Breast epithelium (tissue), 4 donors: ENCODE results near the gene CPED1. TPM values are rescaled to one million over a fixed set of nuclear protein-coding genes. Genes with fewer than 3 reads are reported as not detected.

ENCODE experiments used
- DNase-seq, 2 donors: peaks; one replicate each; pipeline ENCODE4 v3.0.0-alpha.2; 2019; ENCODE audit warnings: low spot score in 2 of 2
- H3K27ac ChIP-seq, 2 donors: fragments of 200-600 bp; sonication (generic) in 1 of 2; one replicate each; pipeline ENCODE4 v1.5.1; 2016 to 2019; ENCODE audit warnings: mild to moderate bottlenecking in 1 of 2
- H3K27me3 ChIP-seq, 2 donors: fragments of 200-600 bp; sonication (generic) in 1 of 2; one replicate each; pipeline versions ENCODE4 v1.5.1 to v1.6.0; 2017 to 2019; ENCODE audit warnings: control low read depth in 1 of 2, mild to moderate bottlenecking in 1 of 2
- H3K36me3 ChIP-seq: fragments of 200-600 bp; one replicate; pipeline ENCODE4 v1.5.1; 2019
- H3K4me1 ChIP-seq, 2 donors: fragments of 200-600 bp; sonication (generic); one replicate each; pipeline ENCODE4 v1.5.1; 2016 to 2019; ENCODE audit warnings: control low read depth in 1 of 2
- H3K4me3 ChIP-seq, 3 donors: fragments of 200-600 bp; sonication (generic); 1 replicate in 2 of 3; 2 replicates in 1 of 3; pipeline ENCODE4 v1.5.1; 2016 to 2019; ENCODE audit warnings: mild to moderate bottlenecking in 3 of 3, moderate library complexity in 2 of 3
- H3K9me3 ChIP-seq, 2 donors: fragments of 200-600 bp; sonication (generic) in 1 of 2; one replicate each; pipeline ENCODE4 v1.5.1; 2016 to 2019; ENCODE audit warnings: control low read depth in 1 of 2
- POLR2A ChIP-seq: fragments of 450-650 bp; IDR thresholded peaks from one replicate; pipeline ENCODE4 v1.6.1; 2016; ENCODE audit warnings: antibody characterized with exemption, mild to moderate bottlenecking, moderate library complexity
- POLR2AphosphoS5 ChIP-seq, 3 donors: sonication (generic); formaldehyde crosslinking; IDR thresholded peaks; one replicate each; pipeline ENCODE4 v1.6.1; 2017; ENCODE audit warnings: antibody characterized with exemption in 3 of 3
- intact Hi-C: fragments of 100-400 bp; cut with DNase I; formaldehyde crosslinking; loops from one replicate; pipeline ENCODE4 v1.15.1; 2023; ENCODE audit warnings: low total_unique reads
- total RNA-seq, 3 donors: library from RNA; depleted of rRNA; stranded (reverse); fragments of >200 nt; gene quantifications; one replicate each; pipeline ENCODE4 v1.1.0, GENCODE V29; 2016
- TF ChIP-seq, protein P1 (sequence below), 3 donors: fragments of 450-650 bp; IDR thresholded peaks; one replicate each; pipeline ENCODE4 v1.5.1; 2016 to 2017; ENCODE audit warnings: antibody characterized with exemption in 3 of 3, mild to moderate bottlenecking in 3 of 3, moderate library complexity in 3 of 3

CPED1 gene
- total RNA-seq, 3 donors from 2014 or later, result 14.3 to 29.3 (median 15.4) TPM

DNA sequence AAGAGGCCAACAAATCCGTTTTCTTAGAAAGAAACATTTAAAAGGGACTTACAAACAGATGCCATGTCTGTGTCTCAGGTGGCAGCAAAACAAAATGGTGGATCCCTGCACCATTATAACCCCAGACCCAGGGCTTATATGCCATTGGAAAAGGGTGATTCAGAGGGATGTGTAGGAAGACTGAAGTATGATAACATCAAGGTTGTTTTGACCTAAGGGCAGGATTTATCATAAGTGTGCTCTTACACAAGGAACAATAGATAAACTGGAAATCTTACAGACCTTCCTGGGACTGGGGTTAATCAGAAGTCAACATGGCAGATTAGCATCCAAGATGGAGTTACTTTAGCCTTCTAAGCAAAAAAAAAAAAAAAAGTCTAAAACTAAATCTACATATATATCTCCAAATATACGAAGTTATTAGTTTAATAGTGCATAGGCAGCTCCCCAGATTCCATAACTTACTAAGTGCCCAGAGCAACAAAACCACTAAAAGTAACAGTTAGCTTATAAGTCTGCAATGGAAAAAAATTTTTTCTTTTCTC, 306.0 kb downstream of the CPED1 start:
- peaks cover under 1% of the 10 kb centered on the region for H3K36me3 ChIP-seq
- no peaks in the 10 kb centered on the region for H3K4me1 ChIP-seq
- DNase-seq, result no peak
- H3K27ac ChIP-seq, result no peak overlapping the region
- TF ChIP-seq POLR2A (no peak), POLR2AphosphoS5 (IDR thresholded peaks at IDR 0.05) (no peak)
- TF ChIP-seq, protein P1, sequence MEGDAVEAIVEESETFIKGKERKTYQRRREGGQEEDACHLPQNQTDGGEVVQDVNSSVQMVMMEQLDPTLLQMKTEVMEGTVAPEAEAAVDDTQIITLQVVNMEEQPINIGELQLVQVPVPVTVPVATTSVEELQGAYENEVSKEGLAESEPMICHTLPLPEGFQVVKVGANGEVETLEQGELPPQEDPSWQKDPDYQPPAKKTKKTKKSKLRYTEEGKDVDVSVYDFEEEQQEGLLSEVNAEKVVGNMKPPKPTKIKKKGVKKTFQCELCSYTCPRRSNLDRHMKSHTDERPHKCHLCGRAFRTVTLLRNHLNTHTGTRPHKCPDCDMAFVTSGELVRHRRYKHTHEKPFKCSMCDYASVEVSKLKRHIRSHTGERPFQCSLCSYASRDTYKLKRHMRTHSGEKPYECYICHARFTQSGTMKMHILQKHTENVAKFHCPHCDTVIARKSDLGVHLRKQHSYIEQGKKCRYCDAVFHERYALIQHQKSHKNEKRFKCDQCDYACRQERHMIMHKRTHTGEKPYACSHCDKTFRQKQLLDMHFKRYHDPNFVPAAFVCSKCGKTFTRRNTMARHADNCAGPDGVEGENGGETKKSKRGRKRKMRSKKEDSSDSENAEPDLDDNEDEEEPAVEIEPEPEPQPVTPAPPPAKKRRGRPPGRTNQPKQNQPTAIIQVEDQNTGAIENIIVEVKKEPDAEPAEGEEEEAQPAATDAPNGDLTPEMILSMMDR (IDR thresholded peaks at IDR 0.05), result no peak
- intact Hi-C loops, result no loop called here
- no peaks in the 10 kb centered on the region for H3K27me3 ChIP-seq
- H3K9me3 ChIP-seq, result no peaks in the 10 kb centered on the region
- no peak overlapping the region for H3K4me3 ChIP-seq

DNA sequence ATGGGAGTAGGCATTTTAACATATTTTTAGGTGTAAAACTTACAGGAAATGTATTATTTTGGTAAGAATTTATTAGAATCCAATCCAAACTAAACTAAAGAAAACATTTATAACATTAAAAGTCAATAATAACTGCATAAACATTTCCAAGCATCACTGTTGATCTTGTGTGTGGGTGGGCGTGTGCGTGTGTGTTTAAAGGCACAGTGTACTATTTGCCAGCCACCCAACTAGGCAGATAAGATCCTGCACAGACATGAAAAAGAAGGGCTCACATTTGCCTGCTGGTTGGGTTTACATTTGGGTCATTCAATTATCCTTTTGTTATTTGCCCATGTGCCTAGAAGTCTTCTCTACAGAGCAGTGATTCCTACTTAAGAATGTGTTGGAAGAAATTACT, 309.3 kb downstream of the CPED1 start:
- no peaks in the 10 kb centered on the region for H3K4me1 ChIP-seq
- no peaks in the 10 kb centered on the region for H3K36me3 ChIP-seq
- H3K27me3 ChIP-seq, result no peaks in the 10 kb centered on the region
- H3K9me3 ChIP-seq, result no peaks in the 10 kb centered on the region
- intact Hi-C loops, result no loop called here
- TF ChIP-seq, protein P1 (IDR thresholded peaks at IDR 0.05), result no peak
- TF ChIP-seq POLR2AphosphoS5 (IDR thresholded peaks at IDR 0.05), result no peak
- TF ChIP-seq POLR2A, result no peak
- DNase-seq, result no peak
- no peak overlapping the region for H3K27ac ChIP-seq
- H3K4me3 ChIP-seq, result no peak overlapping the region

DNA sequence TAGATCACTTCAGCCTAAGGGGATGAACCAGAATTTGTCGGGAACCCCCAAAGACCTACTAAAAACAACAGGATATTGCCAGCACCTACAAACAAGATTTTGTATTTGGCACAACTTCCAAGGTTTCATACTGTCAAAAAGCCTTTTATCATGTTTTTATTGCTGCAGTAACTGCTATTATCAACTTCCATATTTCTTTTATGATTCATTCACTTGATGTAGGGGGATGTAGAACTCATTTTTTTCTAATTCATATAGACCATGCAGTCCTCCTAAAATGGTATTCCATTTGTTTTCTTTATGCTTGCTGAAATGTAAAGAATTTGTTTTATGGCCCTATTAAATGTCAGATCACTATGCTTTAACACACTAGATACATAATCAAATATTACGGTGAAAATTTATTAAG, 310.3 kb downstream of the CPED1 start:
- Histone ChIP-seq H3K9me3 (no peaks in the 10 kb centered on the region), H3K27me3 (no peaks in the 10 kb centered on the region), H3K4me1 (no peaks in the 10 kb centered on the region), H3K4me3 (no peak overlapping the region), H3K36me3 (no peaks in the 10 kb centered on the region), H3K27ac (no peak overlapping the region)
- TF ChIP-seq POLR2AphosphoS5 (IDR thresholded peaks at IDR 0.05), result no peak
- TF ChIP-seq POLR2A, result no peak
- TF ChIP-seq, protein P1 (IDR thresholded peaks at IDR 0.05), result no peak
- intact Hi-C loops, result no loop called here
- DNase-seq, result no peak

DNA sequence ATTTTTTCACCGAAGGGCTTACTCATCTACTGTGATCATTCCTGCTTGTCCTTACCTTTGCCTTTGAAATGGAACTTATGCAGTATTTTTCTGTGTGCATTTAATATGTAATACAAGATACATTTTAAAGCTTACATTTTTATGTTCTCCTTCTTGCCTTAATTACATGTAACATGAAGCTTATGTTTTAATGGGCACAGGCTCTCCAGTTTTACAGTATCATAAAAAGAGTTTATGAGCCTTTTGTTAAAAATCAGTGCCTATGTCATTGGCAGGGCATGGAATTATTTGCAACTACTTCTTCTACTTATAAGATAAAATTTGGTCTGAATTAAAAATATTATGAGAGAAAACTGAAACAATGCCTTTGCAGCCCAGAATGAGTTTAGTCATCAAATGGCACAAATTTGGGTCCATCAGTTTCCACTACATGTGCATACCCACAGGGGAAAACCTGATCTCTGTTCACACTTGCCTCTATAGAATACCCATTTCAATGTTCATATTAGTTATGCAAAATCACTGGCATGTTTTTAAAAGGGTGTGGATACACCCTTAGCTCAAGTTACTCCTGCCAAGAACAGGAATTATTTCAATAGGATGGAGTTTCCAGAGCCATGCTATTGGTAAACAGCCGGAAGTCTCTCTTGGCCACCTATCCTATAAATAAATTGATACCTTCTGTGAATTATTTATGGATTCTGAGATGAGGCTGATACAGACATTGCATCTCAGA, 312.3 kb downstream of the CPED1 start:
- DNase-seq, result no peak
- H3K9me3 ChIP-seq, result no peaks in the 10 kb centered on the region
- no peak overlapping the region for H3K4me3 ChIP-seq
- TF ChIP-seq POLR2AphosphoS5 (IDR thresholded peaks at IDR 0.05), result no peak
- TF ChIP-seq, protein P1 (IDR thresholded peaks at IDR 0.05), result no peak
- no peak for TF ChIP-seq POLR2A
- no peaks in the 10 kb centered on the region for H3K27me3 ChIP-seq
- no peak overlapping the region for H3K27ac ChIP-seq
- intact Hi-C loops, result no loop called here
- H3K4me1 ChIP-seq, result no peaks in the 10 kb centered on the region
- no peaks in the 10 kb centered on the region for H3K36me3 ChIP-seq

DNA sequence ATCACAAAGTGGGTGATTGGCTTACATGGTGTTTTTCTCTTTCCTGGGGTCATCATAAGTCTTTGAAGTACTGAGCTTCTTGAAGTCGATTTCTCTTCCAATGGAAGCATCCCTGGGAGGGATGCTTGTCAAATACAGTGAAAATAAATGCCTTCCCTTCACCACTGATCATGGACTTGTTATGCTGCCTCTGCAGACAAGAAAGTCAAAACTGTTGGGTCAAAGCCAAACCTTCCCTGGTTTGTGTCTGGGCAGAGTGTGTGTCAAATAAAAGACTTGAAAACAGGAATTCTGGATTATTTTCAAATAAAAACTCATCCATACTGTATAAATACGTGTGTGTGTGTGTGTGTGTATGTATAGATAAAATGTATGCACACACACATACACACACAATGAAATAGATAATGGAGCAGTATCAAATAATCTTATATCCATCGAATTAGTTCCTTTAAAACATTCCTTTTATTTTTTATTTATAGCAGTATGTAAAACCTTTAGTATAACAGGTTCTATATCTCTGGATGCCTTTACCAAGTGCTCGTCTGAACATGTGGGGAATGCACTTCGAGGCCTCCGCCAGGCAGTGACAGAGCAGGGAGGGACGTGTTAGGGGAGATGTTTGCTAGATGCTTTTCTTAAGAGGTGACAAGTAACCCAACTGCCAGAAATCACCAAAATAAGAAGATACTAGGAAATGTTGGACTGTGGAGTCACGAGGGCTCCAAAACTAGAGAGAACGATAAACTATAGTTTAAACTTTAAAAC, 313.1 kb downstream of the CPED1 start:
- intact Hi-C loops, result no loop called here
- Histone ChIP-seq H3K27ac (no peak overlapping the region), H3K4me3 (no peak overlapping the region), H3K9me3 (no peaks in the 10 kb centered on the region), H3K4me1 (no peaks in the 10 kb centered on the region), H3K36me3 (no peaks in the 10 kb centered on the region), H3K27me3 (no peaks in the 10 kb centered on the region)
- DNase-seq, result no peak
- TF ChIP-seq, protein P1 (IDR thresholded peaks at IDR 0.05), result no peak
- TF ChIP-seq POLR2AphosphoS5 (IDR thresholded peaks at IDR 0.05) (no peak), POLR2A (no peak)
